Breast epithelium (tissue), 4 donors: ENCODE results near the gene CDH16. TPM values are rescaled to one million over a fixed set of nuclear protein-coding genes. Genes with fewer than 3 reads are reported as not detected.

Experiments
- DNase-seq, 2 donors: peaks; one replicate each; pipeline ENCODE4 v3.0.0-alpha.2; 2019; ENCODE audit warnings: low spot score in 2 of 2
- H3K27ac ChIP-seq, 2 donors: fragments of 200-600 bp; sonication (generic) in 1 of 2; one replicate each; pipeline ENCODE4 v1.5.1; 2016 to 2019; ENCODE audit warnings: mild to moderate bottlenecking in 1 of 2
- H3K27me3 ChIP-seq, 2 donors: fragments of 200-600 bp; sonication (generic) in 1 of 2; one replicate each; pipeline versions ENCODE4 v1.5.1 to v1.6.0; 2017 to 2019; ENCODE audit warnings: control low read depth in 1 of 2, mild to moderate bottlenecking in 1 of 2
- H3K36me3 ChIP-seq: fragments of 200-600 bp; one replicate; pipeline ENCODE4 v1.5.1; 2019
- H3K4me1 ChIP-seq, 2 donors: fragments of 200-600 bp; sonication (generic); one replicate each; pipeline ENCODE4 v1.5.1; 2016 to 2019; ENCODE audit warnings: control low read depth in 1 of 2
- H3K4me3 ChIP-seq, 3 donors: fragments of 200-600 bp; sonication (generic); 1 replicate in 2 of 3; 2 replicates in 1 of 3; pipeline ENCODE4 v1.5.1; 2016 to 2019; ENCODE audit warnings: mild to moderate bottlenecking in 3 of 3, moderate library complexity in 2 of 3
- H3K9me3 ChIP-seq, 2 donors: fragments of 200-600 bp; sonication (generic) in 1 of 2; one replicate each; pipeline ENCODE4 v1.5.1; 2016 to 2019; ENCODE audit warnings: control low read depth in 1 of 2
- CTCF ChIP-seq, 3 donors: fragments of 450-650 bp; IDR thresholded peaks; one replicate each; pipeline ENCODE4 v1.5.1; 2016 to 2017; ENCODE audit warnings: antibody characterized with exemption in 3 of 3, mild to moderate bottlenecking in 3 of 3, moderate library complexity in 3 of 3
- POLR2A ChIP-seq: fragments of 450-650 bp; IDR thresholded peaks from one replicate; pipeline ENCODE4 v1.6.1; 2016; ENCODE audit warnings: antibody characterized with exemption, mild to moderate bottlenecking, moderate library complexity
- POLR2AphosphoS5 ChIP-seq, 3 donors: sonication (generic); formaldehyde crosslinking; IDR thresholded peaks; one replicate each; pipeline ENCODE4 v1.6.1; 2017; ENCODE audit warnings: antibody characterized with exemption in 3 of 3
- intact Hi-C: fragments of 100-400 bp; cut with DNase I; formaldehyde crosslinking; loops from one replicate; pipeline ENCODE4 v1.15.1; 2023; ENCODE audit warnings: low total_unique reads
- total RNA-seq, 3 donors: library from RNA; depleted of rRNA; stranded (reverse); fragments of >200 nt; gene quantifications; one replicate each; pipeline ENCODE4 v1.1.0, GENCODE V29; 2016

CDH16 gene
- total RNA-seq, 3 donors from 2014 or later, result not detected

GRCh38 chr16:66948837-66949225 lies 30.1 kb upstream of the CDH16 start:
- TF ChIP-seq CTCF (IDR thresholded peaks at IDR 0.05) (no peak), POLR2AphosphoS5 (IDR thresholded peaks at IDR 0.05) (no peak), POLR2A (no peak)
- intact Hi-C loops, result no loop called here
- no peak for DNase-seq
- H3K9me3 ChIP-seq, result no peaks in the 10 kb centered on the region
- H3K4me1 ChIP-seq, result no peaks in the 10 kb centered on the region
- no peaks in the 10 kb centered on the region for H3K36me3 ChIP-seq
- peak overlapping the region; percentile 44 to 76 (median 58) for H3K4me3 ChIP-seq
- no peak overlapping the region for H3K27ac ChIP-seq
- H3K27me3 ChIP-seq, result peaks cover 0 to 8% of the 10 kb centered on the region in 2 donors

GRCh38 chr16:66948134-66948836 lies 29.6 kb upstream of the CDH16 start:
- H3K27ac ChIP-seq, result no peak overlapping the region
- H3K4me1 ChIP-seq, result no peaks in the 10 kb centered on the region
- peak overlapping the region; percentile 44 to 76 (median 58) for H3K4me3 ChIP-seq
- no peak for TF ChIP-seq CTCF (IDR thresholded peaks at IDR 0.05)
- no peak for TF ChIP-seq POLR2AphosphoS5 (IDR thresholded peaks at IDR 0.05)
- TF ChIP-seq POLR2A, result no peak
- no peaks in the 10 kb centered on the region for H3K36me3 ChIP-seq
- H3K27me3 ChIP-seq, result peaks cover 0 to 8% of the 10 kb centered on the region in 2 donors
- intact Hi-C loops, result no loop called here
- no peaks in the 10 kb centered on the region for H3K9me3 ChIP-seq
- DNase-seq, result no peak

GRCh38 chr16:66947302-66948065 lies 28.8 kb upstream of the CDH16 start:
- no peak overlapping the region for H3K27ac ChIP-seq
- DNase-seq, result peak; percentile 72 to 77
- peak overlapping the region; percentile 44 to 76 (median 58) for H3K4me3 ChIP-seq
- H3K4me1 ChIP-seq, result no peaks in the 10 kb centered on the region
- TF ChIP-seq POLR2A (no peak), CTCF (IDR thresholded peaks at IDR 0.05) (peak; percentile 84 to 90 (median 86))
- H3K9me3 ChIP-seq, result no peaks in the 10 kb centered on the region
- H3K27me3 ChIP-seq, result peaks cover 0 to 8% of the 10 kb centered on the region in 2 donors
- intact Hi-C loops, result no loop called here
- no peaks in the 10 kb centered on the region for H3K36me3 ChIP-seq

- Histone ChIP-seq H3K27me3 (peaks cover 0 to 8% of the 10 kb centered on the region in 2 donors), H3K27ac (no peak overlapping the region), H3K4me3 (no peak overlapping the region), H3K36me3 (no peaks in the 10 kb centered on the region), H3K9me3 (no peaks in the 10 kb centered on the region), H3K4me1 (no peaks in the 10 kb centered on the region)
- no peak for TF ChIP-seq POLR2AphosphoS5 (IDR thresholded peaks at IDR 0.05)
- no peak for TF ChIP-seq POLR2A
- no peak for TF ChIP-seq CTCF (IDR thresholded peaks at IDR 0.05)
- DNase-seq, result no peak
- intact Hi-C loops, result no loop called here
Observed at GRCh38 chr16:66946974-66947301, 28.3 kb upstream of the CDH16 start.

DNA sequence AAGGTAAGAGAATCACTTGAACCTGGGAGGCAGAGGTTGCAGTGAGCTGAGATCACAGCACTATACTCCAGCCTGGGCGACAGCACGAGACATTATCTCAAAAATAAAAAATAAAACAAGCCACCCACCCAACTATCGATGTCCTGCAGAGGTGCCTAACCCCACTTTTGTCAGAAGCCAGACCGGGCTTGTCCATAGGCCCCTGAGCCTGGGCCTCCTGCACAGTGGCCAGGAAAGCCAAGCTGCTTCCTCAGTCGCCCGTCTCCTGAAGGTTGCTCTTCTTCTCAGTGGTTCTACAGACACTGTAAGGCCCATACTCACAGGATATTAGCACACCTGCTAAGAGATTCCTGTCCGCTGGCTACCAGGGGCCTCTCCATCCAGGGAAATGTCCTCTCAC lies 27.9 kb upstream of the CDH16 start:
- Histone ChIP-seq H3K27ac (no peak overlapping the region), H3K27me3 (peaks cover 0 to 8% of the 10 kb centered on the region in 2 donors), H3K9me3 (no peaks in the 10 kb centered on the region), H3K36me3 (peaks cover under 1% of the 10 kb centered on the region), H3K4me3 (no peak overlapping the region), H3K4me1 (no peaks in the 10 kb centered on the region)
- DNase-seq, result no peak
- intact Hi-C loops, result no loop called here
- no peak for TF ChIP-seq POLR2AphosphoS5 (IDR thresholded peaks at IDR 0.05)
- TF ChIP-seq POLR2A, result no peak
- TF ChIP-seq CTCF (IDR thresholded peaks at IDR 0.05), result no peak
